ENCODE data around the gene PANX2. TPM values are rescaled to one million over a fixed set of nuclear protein-coding genes. Genes with fewer than 3 reads are reported as not detected.
"Not testable (repeated sequence)": the region's sequence is repeated elsewhere in the genome, so short reads cannot be mapped to it uniquely, and the experiment has no call there.

PANX2 gene
- total RNA-seq, 1 donor from 2014 or later = 3.0 TPM

GRCh38 chr22:50162391-50162956 is 8.1 kb upstream of the PANX2 start:
- H3K4me3 Mint-ChIP-seq (ENCODE audit: unreplicated experiment) = no peak overlapping the region
- no peak for DNase-seq (ENCODE audit: low spot score)
- peaks cover 7% of the 10 kb centered on the region for H3K27me3 Mint-ChIP-seq (ENCODE audit: low read depth)
- no peak overlapping the region for H3K27ac Mint-ChIP-seq (ENCODE audit: unreplicated experiment)
- TF ChIP-seq, protein P1, sequence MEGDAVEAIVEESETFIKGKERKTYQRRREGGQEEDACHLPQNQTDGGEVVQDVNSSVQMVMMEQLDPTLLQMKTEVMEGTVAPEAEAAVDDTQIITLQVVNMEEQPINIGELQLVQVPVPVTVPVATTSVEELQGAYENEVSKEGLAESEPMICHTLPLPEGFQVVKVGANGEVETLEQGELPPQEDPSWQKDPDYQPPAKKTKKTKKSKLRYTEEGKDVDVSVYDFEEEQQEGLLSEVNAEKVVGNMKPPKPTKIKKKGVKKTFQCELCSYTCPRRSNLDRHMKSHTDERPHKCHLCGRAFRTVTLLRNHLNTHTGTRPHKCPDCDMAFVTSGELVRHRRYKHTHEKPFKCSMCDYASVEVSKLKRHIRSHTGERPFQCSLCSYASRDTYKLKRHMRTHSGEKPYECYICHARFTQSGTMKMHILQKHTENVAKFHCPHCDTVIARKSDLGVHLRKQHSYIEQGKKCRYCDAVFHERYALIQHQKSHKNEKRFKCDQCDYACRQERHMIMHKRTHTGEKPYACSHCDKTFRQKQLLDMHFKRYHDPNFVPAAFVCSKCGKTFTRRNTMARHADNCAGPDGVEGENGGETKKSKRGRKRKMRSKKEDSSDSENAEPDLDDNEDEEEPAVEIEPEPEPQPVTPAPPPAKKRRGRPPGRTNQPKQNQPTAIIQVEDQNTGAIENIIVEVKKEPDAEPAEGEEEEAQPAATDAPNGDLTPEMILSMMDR (IDR thresholded peaks at IDR 0.05) = no peak
- H3K9me3 Mint-ChIP-seq (ENCODE audit: low read depth) = no peaks in the 10 kb centered on the region
- H3K4me1 Mint-ChIP-seq (ENCODE audit: low read depth) = no peaks in the 10 kb centered on the region
- H3K36me3 Mint-ChIP-seq (ENCODE audit: low read depth) = no peaks in the 10 kb centered on the region

- H3K4me1 Mint-ChIP-seq (ENCODE audit: low read depth) = peaks cover 4% of the 10 kb centered on the region
- no peak overlapping the region for H3K27ac Mint-ChIP-seq (ENCODE audit: unreplicated experiment)
- H3K9me3 Mint-ChIP-seq (ENCODE audit: low read depth) = no peaks in the 10 kb centered on the region
- no peaks in the 10 kb centered on the region for H3K36me3 Mint-ChIP-seq (ENCODE audit: low read depth)
- no peak overlapping the region for H3K4me3 Mint-ChIP-seq (ENCODE audit: unreplicated experiment)
- no peak for DNase-seq (ENCODE audit: low spot score)
- H3K27me3 Mint-ChIP-seq (ENCODE audit: low read depth) = peaks cover 6% of the 10 kb centered on the region
- TF ChIP-seq, protein P1 (IDR thresholded peaks at IDR 0.05) = no peak
These were observed 5.0 kb upstream of the PANX2 start for GRCh38 chr22:50165436-50166123.

DNA sequence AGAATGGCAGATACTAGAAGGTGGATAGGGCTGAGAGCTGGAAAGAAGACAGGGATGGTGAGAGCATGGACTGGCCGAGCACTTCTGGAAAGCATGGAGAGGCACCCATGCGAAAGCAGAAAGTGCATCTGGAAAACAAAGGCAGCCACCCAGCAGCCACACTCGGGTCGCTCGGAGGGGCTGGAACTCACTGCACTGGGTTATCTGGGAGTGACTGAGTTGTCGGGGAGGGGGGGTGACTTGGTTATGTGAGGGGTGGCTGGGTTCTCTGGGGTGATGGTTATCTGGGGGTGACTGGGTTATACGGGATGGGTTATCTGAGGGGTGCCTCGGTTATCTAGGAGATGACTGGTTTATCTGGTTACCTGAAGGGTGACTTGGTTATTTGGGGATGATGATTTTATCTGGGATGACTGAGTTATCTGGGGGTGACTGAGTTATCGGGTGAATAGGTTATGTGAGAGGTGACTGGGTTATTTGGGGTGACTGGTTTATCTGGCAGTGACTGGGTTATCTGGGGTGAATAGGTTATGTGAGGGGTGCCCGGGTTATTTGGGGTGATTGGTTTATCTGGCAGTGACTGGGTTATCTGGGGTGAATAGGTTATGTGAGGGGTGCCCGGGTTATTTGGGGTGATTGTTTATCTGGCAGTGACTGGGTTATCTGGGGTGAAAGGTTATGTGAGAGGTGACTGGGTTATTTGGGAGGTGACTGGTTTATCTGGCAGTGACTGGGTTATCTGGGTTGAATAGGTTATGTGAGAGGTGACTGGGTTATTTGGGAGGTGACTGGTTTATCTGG is 2.6 kb upstream of the PANX2 start:
- Mint-ChIP-seq H3K36me3 (ENCODE audit: low read depth) (no peaks in the 10 kb centered on the region), H3K27ac (ENCODE audit: unreplicated experiment) (no peak overlapping the region), H3K4me3 (ENCODE audit: unreplicated experiment) (peak overlapping the region; percentile 20), H3K4me1 (ENCODE audit: low read depth) (peaks cover 7% of the 10 kb centered on the region), H3K27me3 (ENCODE audit: low read depth) (peaks cover 6% of the 10 kb centered on the region), H3K9me3 (ENCODE audit: low read depth) (no peaks in the 10 kb centered on the region)
- DNase-seq (ENCODE audit: low spot score) = no peak
- TF ChIP-seq, protein P1 (IDR thresholded peaks at IDR 0.05) = no peak

DNA sequence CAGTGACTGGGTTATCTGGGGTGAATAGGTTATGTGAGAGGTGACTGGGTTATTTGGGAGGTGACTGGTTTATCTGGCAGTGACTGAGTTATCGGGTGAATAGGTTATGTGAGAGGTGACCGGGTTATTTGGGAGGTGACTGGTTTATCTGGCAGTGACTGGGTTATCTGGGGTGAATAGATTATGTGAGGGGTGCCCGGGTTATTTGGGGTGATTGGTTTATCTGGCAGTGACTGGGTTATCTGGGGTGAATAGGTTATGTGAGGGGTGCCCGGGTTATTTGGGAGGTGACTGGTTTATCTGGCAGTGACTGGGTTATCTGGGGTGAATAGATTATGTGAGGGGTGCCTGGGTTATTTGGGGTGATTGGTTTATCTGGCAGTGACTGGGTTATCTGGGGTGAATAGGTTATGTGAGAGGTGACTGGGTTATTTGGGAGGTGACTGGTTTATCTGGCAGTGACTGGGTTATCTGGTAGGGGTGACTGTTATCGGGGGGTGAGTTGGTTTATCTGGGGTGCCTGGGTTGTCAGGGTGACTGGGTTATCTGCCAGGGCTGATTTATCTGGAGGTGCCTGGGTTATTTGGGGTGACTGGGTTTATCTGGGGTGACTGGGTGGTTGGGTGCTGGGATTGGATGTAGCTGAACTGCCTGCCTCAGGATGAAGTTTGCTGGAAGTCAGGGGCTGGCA is 1.9 kb upstream of the PANX2 start:
- H3K36me3 Mint-ChIP-seq (ENCODE audit: low read depth); H3K4me1 Mint-ChIP-seq (ENCODE audit: low read depth); H3K27me3 Mint-ChIP-seq (ENCODE audit: low read depth); H3K27ac Mint-ChIP-seq (ENCODE audit: unreplicated experiment); H3K9me3 Mint-ChIP-seq (ENCODE audit: low read depth); DNase-seq (ENCODE audit: low spot score): not testable (repeated sequence)
- H3K4me3 Mint-ChIP-seq (ENCODE audit: unreplicated experiment) = peak overlapping the region; percentile 64

DNA sequence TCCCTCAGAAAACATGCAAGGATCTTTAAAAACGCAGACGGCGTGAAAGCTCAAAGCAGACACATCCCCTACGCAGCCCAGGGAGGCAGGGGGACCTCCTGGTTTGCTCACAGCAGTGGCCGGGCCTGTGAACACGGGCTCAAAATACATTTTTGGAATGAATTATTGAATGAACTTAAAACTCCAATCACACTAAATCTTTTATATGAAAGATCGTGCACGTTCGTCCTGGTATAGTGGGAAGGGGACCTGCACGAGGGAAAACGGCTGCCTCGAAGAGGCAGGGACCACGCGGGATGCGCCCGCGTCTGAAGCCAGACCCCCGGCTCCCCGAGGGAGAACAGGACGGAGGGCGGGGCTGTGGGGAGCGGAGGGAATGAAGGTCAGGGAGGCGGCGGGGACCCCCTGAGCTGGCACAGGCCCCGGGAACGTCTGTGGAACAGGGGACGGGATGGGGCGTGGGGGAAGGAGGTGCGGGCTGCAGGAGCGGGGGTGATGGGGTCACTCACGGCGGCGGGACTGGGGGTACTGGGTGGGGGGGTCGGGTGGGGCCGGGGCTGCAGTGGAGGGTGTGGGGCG is 1.3 kb upstream of the PANX2 start:
- TF ChIP-seq, protein P1 (IDR thresholded peaks at IDR 0.05) = no peak
- no peak for DNase-seq (ENCODE audit: low spot score)
- peaks cover 7% of the 10 kb centered on the region for H3K4me1 Mint-ChIP-seq (ENCODE audit: low read depth)
- H3K9me3 Mint-ChIP-seq (ENCODE audit: low read depth) = no peaks in the 10 kb centered on the region
- peak overlapping the region; percentile 36 for H3K27ac Mint-ChIP-seq (ENCODE audit: unreplicated experiment)
- peaks cover 6% of the 10 kb centered on the region for H3K27me3 Mint-ChIP-seq (ENCODE audit: low read depth)
- no peaks in the 10 kb centered on the region for H3K36me3 Mint-ChIP-seq (ENCODE audit: low read depth)
- H3K4me3 Mint-ChIP-seq (ENCODE audit: unreplicated experiment) = peak overlapping the region; percentile 64

Data from chondrocyte (in vitro differentiated cells).